Measurements from ENCODE around the gene BOLA3.
A peak's percentile ranks its signal among the peaks of the same experiment; 100 is the strongest.

The BOLA3 gene

GRCh38 chr2:74119339-74119738, 28.4 kb downstream of the BOLA3 start:
- Histone ChIP-seq H3K9ac (ENCODE audit: low read length) (no peak overlapping the region), H2AFZ (ENCODE audit: low read length) (peak overlapping the region; percentile 83), H4K20me1 (ENCODE audit: insufficient read depth, low read length) (no peaks in the 10 kb centered on the region), H3K27me3 (replicated peaks; ENCODE audit: insufficient read depth, low read length) (no peaks in the 10 kb centered on the region), H3F3A (ENCODE audit: insufficient read depth, low read length) (peaks cover 7% of the 10 kb centered on the region), H3K4me1 (ENCODE audit: low read length) (peaks cover 9% of the 10 kb centered on the region), H3K4me2 (ENCODE audit: low read depth, low read length) (peak overlapping the region; percentile 80), H3K9me2 (replicated peaks; ENCODE audit: insufficient read depth, low read length) (no peaks in the 10 kb centered on the region), H3K9me3 (replicated peaks; ENCODE audit: insufficient read depth, low read length) (no peaks in the 10 kb centered on the region), H3K4me3 (ENCODE audit: low read length) (no peak overlapping the region; the same call in 1 of the 2 replicates), H3K27ac (ENCODE audit: low read length) (no peak overlapping the region), H3K79me2 (ENCODE audit: low read length) (no peaks in the 10 kb centered on the region), H3K36me3 (replicated peaks; ENCODE audit: insufficient read depth, low read length) (no peaks in the 10 kb centered on the region)
- TF ChIP-seq CTCF (IDR thresholded peaks at IDR 0.05; ENCODE audit: low read length) (peak; percentile 19; the same call in 1 of the 2 replicates), EZH2 (optimal IDR thresholded peaks at IDR 0.05; ENCODE audit: low read depth, low read length) (no peak)
- peak; percentile 10 for DNase-seq

DNA sequence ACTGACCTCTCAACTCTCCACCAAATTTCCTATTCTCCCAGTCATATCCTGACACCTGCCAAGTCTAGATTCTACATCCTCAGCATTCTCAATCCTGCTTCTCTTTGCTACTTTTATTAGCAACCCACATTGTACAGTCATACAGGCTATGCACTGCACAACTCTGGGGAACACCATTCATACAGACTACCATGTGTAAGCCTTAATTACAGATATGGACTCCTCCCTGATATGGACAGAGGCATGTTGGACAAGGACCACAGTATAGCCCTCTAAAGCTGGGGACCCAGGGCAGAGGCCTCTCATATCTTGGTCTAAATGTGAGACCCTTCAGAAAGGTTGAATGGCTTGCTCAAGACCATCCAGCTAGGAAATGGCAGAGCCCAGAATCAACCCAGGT, 36.3 kb downstream of the BOLA3 start:
- DNase-seq = no peak
- no peak overlapping the region for H3K4me3 ChIP-seq (ENCODE audit: low read length)
- no peak overlapping the region for H3K27ac ChIP-seq (ENCODE audit: low read length)
- H3K36me3 ChIP-seq (replicated peaks; ENCODE audit: insufficient read depth, low read length) = no peaks in the 10 kb centered on the region
- H3K9me2 ChIP-seq (replicated peaks; ENCODE audit: insufficient read depth, low read length) = no peaks in the 10 kb centered on the region
- peaks cover 5% of the 10 kb centered on the region; the same call in 1 of the 2 replicates for H3K4me1 ChIP-seq (ENCODE audit: low read length)
- no peaks in the 10 kb centered on the region for H3K79me2 ChIP-seq (ENCODE audit: low read length)
- H3K27me3 ChIP-seq (replicated peaks; ENCODE audit: insufficient read depth, low read length) = no peaks in the 10 kb centered on the region
- H3K4me2 ChIP-seq (ENCODE audit: low read depth, low read length) = no peak overlapping the region
- H4K20me1 ChIP-seq (ENCODE audit: insufficient read depth, low read length) = no peaks in the 10 kb centered on the region
- no peaks in the 10 kb centered on the region for H3K9me3 ChIP-seq (replicated peaks; ENCODE audit: insufficient read depth, low read length)
- H3K9ac ChIP-seq (ENCODE audit: low read length) = no peak overlapping the region
- TF ChIP-seq CTCF (IDR thresholded peaks at IDR 0.05; ENCODE audit: low read length) (no peak), EZH2phosphoT487 (IDR thresholded peaks at IDR 0.05; ENCODE audit: low read length) (no peak), EZH2 (optimal IDR thresholded peaks at IDR 0.05; ENCODE audit: low read depth, low read length) (no peak)
- no peaks in the 10 kb centered on the region for H3F3A ChIP-seq (ENCODE audit: insufficient read depth, low read length)
- no peak overlapping the region for H2AFZ ChIP-seq (ENCODE audit: low read length)

GRCh38 chr2:74110537-74110936, 37.2 kb downstream of the BOLA3 start:
- Histone ChIP-seq H3K9me3 (replicated peaks; ENCODE audit: insufficient read depth, low read length) (no peaks in the 10 kb centered on the region), H3K4me1 (ENCODE audit: low read length) (peaks cover 5% of the 10 kb centered on the region; the same call in 1 of the 2 replicates), H3K36me3 (replicated peaks; ENCODE audit: insufficient read depth, low read length) (no peaks in the 10 kb centered on the region), H4K20me1 (ENCODE audit: insufficient read depth, low read length) (no peaks in the 10 kb centered on the region), H3K4me3 (ENCODE audit: low read length) (no peak overlapping the region), H3K79me2 (ENCODE audit: low read length) (no peaks in the 10 kb centered on the region), H3K27me3 (replicated peaks; ENCODE audit: insufficient read depth, low read length) (no peaks in the 10 kb centered on the region), H3K27ac (ENCODE audit: low read length) (no peak overlapping the region), H3K9ac (ENCODE audit: low read length) (no peak overlapping the region), H3K4me2 (ENCODE audit: low read depth, low read length) (no peak overlapping the region), H3F3A (ENCODE audit: insufficient read depth, low read length) (no peaks in the 10 kb centered on the region), H3K9me2 (replicated peaks; ENCODE audit: insufficient read depth, low read length) (no peaks in the 10 kb centered on the region), H2AFZ (ENCODE audit: low read length) (no peak overlapping the region)
- no peak for DNase-seq
- no peak for TF ChIP-seq EZH2phosphoT487 (IDR thresholded peaks at IDR 0.05; ENCODE audit: low read length)
- no peak for TF ChIP-seq EZH2 (optimal IDR thresholded peaks at IDR 0.05; ENCODE audit: low read depth, low read length)
- no peak for TF ChIP-seq CTCF (IDR thresholded peaks at IDR 0.05; ENCODE audit: low read length)

All from MM.1S (cell line).